HUES6 (cell line): ENCODE results near the gene ARHGAP26.

ENCODE experiments used
- H3K27ac ChIP-seq: 2 replicates; pipeline ENCODE4 v1.7.0; 2013; ENCODE audit warnings: low read depth, mild to moderate bottlenecking, low read length, inconsistent platforms
- H3K27me3 ChIP-seq: 2 replicates; pipeline ENCODE4 v1.6.1; 2013; ENCODE audit warnings: low read length; ENCODE audit not compliant: control insufficient read depth, insufficient read depth
- H3K36me3 ChIP-seq: 2 replicates; pipeline ENCODE4 v1.6.1; 2013; ENCODE audit warnings: low read length; ENCODE audit not compliant: control insufficient read depth, insufficient read depth
- H3K4me1 ChIP-seq: 2 replicates; pipeline ENCODE4 v1.6.1; 2013; ENCODE audit warnings: low read length; ENCODE audit not compliant: control insufficient read depth, insufficient read depth
- H3K4me3 ChIP-seq: 2 replicates; pipeline ENCODE4 v1.5.1; 2013; ENCODE audit warnings: low read depth, low read length
- H3K9ac ChIP-seq: one replicate; pipeline ENCODE4 v1.6.1; 2013; ENCODE audit warnings: mild to moderate bottlenecking, low read length
- H3K9me3 ChIP-seq: 2 replicates; pipeline ENCODE4 v1.6.1; 2013; ENCODE audit warnings: low read depth, low read length; ENCODE audit not compliant: control insufficient read depth, insufficient read depth

ARHGAP26 gene

DNA sequence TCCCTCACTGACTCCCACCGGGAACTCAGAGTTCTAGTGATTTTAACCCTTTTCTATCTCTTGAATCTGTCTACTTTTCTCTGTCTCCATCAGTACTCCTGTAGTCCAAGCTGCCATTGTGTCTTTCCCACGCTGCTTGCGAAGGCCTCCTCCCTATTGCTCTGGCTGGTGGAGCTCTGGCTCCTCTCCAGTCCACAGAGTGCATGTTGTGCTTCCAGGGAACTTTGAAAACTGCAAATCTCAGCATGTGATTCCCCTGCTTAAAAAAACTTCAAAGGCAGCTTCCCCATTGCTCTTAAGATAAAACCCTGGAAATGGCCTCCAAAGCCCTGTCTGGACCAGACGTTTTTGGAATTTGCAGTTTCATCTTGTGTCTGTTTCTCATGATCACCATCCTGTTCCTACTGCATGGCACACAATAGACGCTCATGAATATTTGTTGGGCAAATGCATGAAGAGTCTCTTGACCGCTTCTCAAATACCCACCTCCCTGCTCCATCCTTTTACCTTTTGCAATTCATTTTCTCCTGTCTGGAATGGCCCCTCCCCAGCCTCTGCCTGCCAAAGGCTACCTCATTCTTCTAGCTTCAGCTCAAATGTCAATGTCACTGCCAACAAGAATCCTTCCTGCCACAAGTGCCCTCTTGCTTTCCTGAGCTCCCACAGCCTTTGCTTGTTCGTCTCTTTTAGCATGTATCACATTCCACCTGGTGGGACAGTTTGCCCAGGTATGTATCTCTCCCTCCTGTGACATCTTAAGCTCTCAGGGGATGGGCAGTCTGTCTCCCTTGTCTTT is 293.2 kb downstream of the ARHGAP26 start:
- peaks cover 25% of the 10 kb centered on the region for H3K4me1 ChIP-seq
- H3K9me3 ChIP-seq: no peaks in the 10 kb centered on the region
- no peaks in the 10 kb centered on the region for H3K27me3 ChIP-seq
- peaks cover 4% of the 10 kb centered on the region; the same call in 1 of the 2 replicates for H3K36me3 ChIP-seq
- H3K27ac ChIP-seq: no peak overlapping the region
- no peak overlapping the region for H3K9ac ChIP-seq
- H3K4me3 ChIP-seq: no peak overlapping the region

DNA sequence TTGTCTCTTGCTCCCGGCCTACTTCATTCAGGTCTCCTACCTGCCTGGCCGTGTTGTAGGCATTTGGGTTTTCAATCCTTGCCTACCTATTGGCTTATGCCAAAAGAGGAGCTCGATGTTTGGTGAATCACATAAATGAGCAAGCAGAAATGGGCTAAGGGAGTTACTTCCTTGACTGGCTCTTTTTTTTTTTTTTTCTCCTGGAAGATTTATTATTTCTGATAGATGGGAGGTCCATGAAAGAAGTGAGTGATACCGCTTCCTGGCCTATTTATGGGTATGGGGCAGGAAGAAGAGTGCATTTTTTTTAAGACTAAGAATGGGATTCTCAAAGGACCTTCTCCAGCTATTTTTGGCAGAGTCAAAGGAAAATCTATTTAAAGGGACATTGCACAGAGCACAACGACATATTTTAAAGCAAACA is 294.1 kb downstream of the ARHGAP26 start:
- Histone ChIP-seq H3K4me1 (peaks cover 25% of the 10 kb centered on the region), H3K9me3 (no peaks in the 10 kb centered on the region), H3K27ac (no peak overlapping the region), H3K36me3 (no peaks in the 10 kb centered on the region), H3K4me3 (no peak overlapping the region), H3K27me3 (no peaks in the 10 kb centered on the region), H3K9ac (no peak overlapping the region)

- H3K27me3 ChIP-seq: no peaks in the 10 kb centered on the region
- H3K9me3 ChIP-seq: no peaks in the 10 kb centered on the region
- no peaks in the 10 kb centered on the region for H3K36me3 ChIP-seq
- peaks cover 24% of the 10 kb centered on the region for H3K4me1 ChIP-seq
- no peak overlapping the region for H3K9ac ChIP-seq
- no peak overlapping the region for H3K27ac ChIP-seq
- no peak overlapping the region for H3K4me3 ChIP-seq
These were observed 294.5 kb downstream of the ARHGAP26 start for GRCh38 chr5:143064676-143065075.

GRCh38 chr5:143065185-143065965 is 295.2 kb downstream of the ARHGAP26 start:
- H3K4me3 ChIP-seq: no peak overlapping the region
- no peaks in the 10 kb centered on the region; the same call in 1 of the 2 replicates for H3K9me3 ChIP-seq
- no peak overlapping the region for H3K9ac ChIP-seq
- H3K36me3 ChIP-seq: no peaks in the 10 kb centered on the region
- H3K27me3 ChIP-seq: no peaks in the 10 kb centered on the region
- H3K27ac ChIP-seq: no peak overlapping the region
- H3K4me1 ChIP-seq: peaks cover 18% of the 10 kb centered on the region

DNA sequence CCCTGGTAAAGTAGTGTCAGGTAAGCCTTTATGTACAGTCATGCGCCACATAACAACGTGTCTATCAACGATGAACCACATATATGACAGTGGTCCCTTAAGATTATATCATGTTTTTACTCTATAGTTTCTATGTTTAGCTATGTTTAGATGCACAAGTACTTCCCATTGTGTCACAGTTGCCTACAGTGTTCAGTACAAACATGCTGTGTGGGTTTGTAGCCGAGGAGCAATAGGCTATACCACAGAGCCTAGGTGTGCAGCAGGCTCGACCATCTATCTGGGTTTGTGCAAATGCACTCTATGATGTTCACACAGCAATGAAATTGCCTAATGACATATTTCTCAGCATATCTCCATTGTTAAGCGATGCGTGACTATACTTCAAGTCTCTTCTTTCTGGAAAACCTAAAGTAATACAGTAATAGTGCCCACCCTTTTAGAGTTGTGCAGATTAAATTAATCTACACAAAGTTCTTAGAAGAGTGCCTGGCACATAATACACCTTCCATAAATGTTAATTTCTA is 295.9 kb downstream of the ARHGAP26 start:
- H3K36me3 ChIP-seq: no peaks in the 10 kb centered on the region
- peaks cover 6% of the 10 kb centered on the region; the same call in 1 of the 2 replicates for H3K9me3 ChIP-seq
- H3K27ac ChIP-seq: no peak overlapping the region
- H3K4me1 ChIP-seq: peaks cover 18% of the 10 kb centered on the region
- H3K9ac ChIP-seq: no peak overlapping the region
- H3K27me3 ChIP-seq: no peaks in the 10 kb centered on the region
- H3K4me3 ChIP-seq: no peak overlapping the region

- Histone ChIP-seq H3K27me3 (no peaks in the 10 kb centered on the region), H3K9me3 (peaks cover 12% of the 10 kb centered on the region), H3K4me3 (no peak overlapping the region), H3K36me3 (no peaks in the 10 kb centered on the region), H3K9ac (no peak overlapping the region), H3K4me1 (peaks cover 18% of the 10 kb centered on the region), H3K27ac (no peak overlapping the region)
These were observed 296.5 kb downstream of the ARHGAP26 start for GRCh38 chr5:143066556-143067281.

- Histone ChIP-seq H3K9ac (no peak overlapping the region), H3K36me3 (no peaks in the 10 kb centered on the region), H3K27me3 (no peaks in the 10 kb centered on the region), H3K4me3 (no peak overlapping the region), H3K4me1 (peaks cover 11% of the 10 kb centered on the region), H3K9me3 (peaks cover 19% of the 10 kb centered on the region), H3K27ac (no peak overlapping the region)
These were observed 298.5 kb downstream of the ARHGAP26 start for GRCh38 chr5:143068712-143069111.

GRCh38 chr5:143071927-143072326 is 301.8 kb downstream of the ARHGAP26 start:
- H3K9me3 ChIP-seq: peaks cover 22% of the 10 kb centered on the region
- H3K27ac ChIP-seq: no peak overlapping the region
- no peaks in the 10 kb centered on the region for H3K27me3 ChIP-seq
- H3K36me3 ChIP-seq: no peaks in the 10 kb centered on the region
- H3K4me3 ChIP-seq: no peak overlapping the region
- H3K9ac ChIP-seq: no peak overlapping the region
- H3K4me1 ChIP-seq: peaks cover 3% of the 10 kb centered on the region

DNA sequence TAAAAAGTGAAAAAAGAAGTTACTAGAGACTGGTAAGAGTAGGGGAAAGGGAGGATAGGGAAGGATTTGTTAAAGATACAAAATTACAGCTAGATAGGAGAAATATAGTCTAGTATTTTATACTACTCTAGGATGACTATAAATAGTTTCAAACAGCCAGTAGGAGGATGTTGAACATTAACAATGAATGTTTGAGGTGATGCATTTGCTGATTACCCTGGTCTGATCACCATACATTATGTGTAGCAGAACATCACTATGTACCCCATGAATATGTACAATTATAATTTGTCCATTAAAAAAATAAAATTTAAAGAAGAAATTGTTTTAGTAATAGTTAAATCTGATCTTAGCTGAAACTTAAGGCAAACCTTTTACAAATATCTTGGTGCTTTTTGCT is 302.6 kb downstream of the ARHGAP26 start:
- Histone ChIP-seq H3K9ac (no peak overlapping the region), H3K4me1 (peaks cover 5% of the 10 kb centered on the region), H3K4me3 (no peak overlapping the region), H3K9me3 (peaks cover 22% of the 10 kb centered on the region), H3K36me3 (no peaks in the 10 kb centered on the region), H3K27me3 (no peaks in the 10 kb centered on the region), H3K27ac (no peak overlapping the region)

GRCh38 chr5:143073766-143074165 is 303.6 kb downstream of the ARHGAP26 start:
- Histone ChIP-seq H3K9me3 (peaks cover 22% of the 10 kb centered on the region), H3K4me3 (no peak overlapping the region), H3K9ac (no peak overlapping the region), H3K4me1 (peaks cover 13% of the 10 kb centered on the region), H3K27ac (no peak overlapping the region), H3K36me3 (no peaks in the 10 kb centered on the region), H3K27me3 (no peaks in the 10 kb centered on the region)
